T-helper 1 cell treated with Interleukin-12 subunit alpha and Interleukin-12 subunit beta and Interleukin-4 antibody, amounts not matched to agents 30 μg/mL and 1 μg/mL, for 36 hours (primary cell): ENCODE data around the gene SUN1.

Source experiments
- H3K27ac Mint-ChIP-seq: one replicate; pipeline ENCODE4 v1.8.0; 2021; ENCODE audit warnings: mild to moderate bottlenecking, mixed read lengths
- H3K27me3 Mint-ChIP-seq: one replicate; pipeline ENCODE4 v1.8.0; 2021; ENCODE audit warnings: low read depth, mixed read lengths
- H3K36me3 Mint-ChIP-seq: one replicate; pipeline ENCODE4 v1.8.0; 2021; ENCODE audit warnings: low read depth, mixed read lengths
- H3K4me1 Mint-ChIP-seq: one replicate; pipeline ENCODE4 v1.8.0; 2021; ENCODE audit warnings: low read depth, mixed read lengths
- H3K4me3 Mint-ChIP-seq: one replicate; pipeline ENCODE4 v1.8.0; 2021; ENCODE audit warnings: mild to moderate bottlenecking, moderate library complexity, mixed read lengths
- H3K9me3 Mint-ChIP-seq: one replicate; pipeline ENCODE4 v1.8.0; 2021; ENCODE audit warnings: mixed read lengths

The SUN1 gene

GRCh38 chr7:879706-880105 is 47.4 kb downstream of the SUN1 start:
- no peaks in the 10 kb centered on the region for H3K27me3 Mint-ChIP-seq
- no peak overlapping the region for H3K4me3 Mint-ChIP-seq
- no peaks in the 10 kb centered on the region for H3K9me3 Mint-ChIP-seq
- H3K36me3 Mint-ChIP-seq: peaks cover 2% of the 10 kb centered on the region
- H3K4me1 Mint-ChIP-seq: peaks cover 10% of the 10 kb centered on the region
- H3K27ac Mint-ChIP-seq: no peak overlapping the region

GRCh38 chr7:880450-880849 is 48.2 kb downstream of the SUN1 start:
- Mint-ChIP-seq H3K27me3 (no peaks in the 10 kb centered on the region), H3K9me3 (no peaks in the 10 kb centered on the region), H3K36me3 (peaks cover 2% of the 10 kb centered on the region), H3K27ac (no peak overlapping the region), H3K4me3 (no peak overlapping the region), H3K4me1 (peaks cover 7% of the 10 kb centered on the region)

- no peaks in the 10 kb centered on the region for H3K27me3 Mint-ChIP-seq
- no peaks in the 10 kb centered on the region for H3K9me3 Mint-ChIP-seq
- H3K4me1 Mint-ChIP-seq: peaks cover 7% of the 10 kb centered on the region
- no peak overlapping the region for H3K27ac Mint-ChIP-seq
- H3K36me3 Mint-ChIP-seq: peaks cover 2% of the 10 kb centered on the region
- no peak overlapping the region for H3K4me3 Mint-ChIP-seq
Observed at GRCh38 chr7:881441-882234, 49.4 kb downstream of the SUN1 start.

- no peak overlapping the region for H3K27ac Mint-ChIP-seq
- H3K4me1 Mint-ChIP-seq: peaks cover 7% of the 10 kb centered on the region
- no peak overlapping the region for H3K4me3 Mint-ChIP-seq
- no peaks in the 10 kb centered on the region for H3K36me3 Mint-ChIP-seq
- no peaks in the 10 kb centered on the region for H3K9me3 Mint-ChIP-seq
- H3K27me3 Mint-ChIP-seq: no peaks in the 10 kb centered on the region
Observed at GRCh38 chr7:882336-883035, 50.2 kb downstream of the SUN1 start.

GRCh38 chr7:883055-884021 is 51.1 kb downstream of the SUN1 start:
- H3K27ac Mint-ChIP-seq: no peak overlapping the region
- H3K4me3 Mint-ChIP-seq: no peak overlapping the region
- H3K27me3 Mint-ChIP-seq: no peaks in the 10 kb centered on the region
- H3K4me1 Mint-ChIP-seq: peaks cover 4% of the 10 kb centered on the region
- H3K9me3 Mint-ChIP-seq: no peaks in the 10 kb centered on the region
- peaks cover 3% of the 10 kb centered on the region for H3K36me3 Mint-ChIP-seq

GRCh38 chr7:884191-885003 is 52.1 kb downstream of the SUN1 start:
- no peaks in the 10 kb centered on the region for H3K9me3 Mint-ChIP-seq
- no peaks in the 10 kb centered on the region for H3K4me1 Mint-ChIP-seq
- no peak overlapping the region for H3K4me3 Mint-ChIP-seq
- no peak overlapping the region for H3K27ac Mint-ChIP-seq
- H3K27me3 Mint-ChIP-seq: no peaks in the 10 kb centered on the region
- H3K36me3 Mint-ChIP-seq: peaks cover 6% of the 10 kb centered on the region

GRCh38 chr7:885261-885892 is 53.1 kb downstream of the SUN1 start:
- H3K4me1 Mint-ChIP-seq: no peaks in the 10 kb centered on the region
- H3K4me3 Mint-ChIP-seq: no peak overlapping the region
- H3K9me3 Mint-ChIP-seq: no peaks in the 10 kb centered on the region
- H3K27me3 Mint-ChIP-seq: no peaks in the 10 kb centered on the region
- no peak overlapping the region for H3K27ac Mint-ChIP-seq
- H3K36me3 Mint-ChIP-seq: peaks cover 7% of the 10 kb centered on the region

- H3K4me1 Mint-ChIP-seq: no peaks in the 10 kb centered on the region
- H3K27me3 Mint-ChIP-seq: no peaks in the 10 kb centered on the region
- H3K9me3 Mint-ChIP-seq: no peaks in the 10 kb centered on the region
- H3K4me3 Mint-ChIP-seq: no peak overlapping the region
- peaks cover 12% of the 10 kb centered on the region for H3K36me3 Mint-ChIP-seq
- no peak overlapping the region for H3K27ac Mint-ChIP-seq
Observed at GRCh38 chr7:885893-886625, 53.8 kb downstream of the SUN1 start.

GRCh38 chr7:886626-887487 is 54.6 kb downstream of the SUN1 start:
- no peaks in the 10 kb centered on the region for H3K27me3 Mint-ChIP-seq
- H3K9me3 Mint-ChIP-seq: no peaks in the 10 kb centered on the region
- peaks cover 12% of the 10 kb centered on the region for H3K36me3 Mint-ChIP-seq
- H3K4me1 Mint-ChIP-seq: no peaks in the 10 kb centered on the region
- no peak overlapping the region for H3K27ac Mint-ChIP-seq
- H3K4me3 Mint-ChIP-seq: no peak overlapping the region

- Mint-ChIP-seq H3K36me3 (peaks cover 14% of the 10 kb centered on the region), H3K4me3 (no peak overlapping the region)
Observed at GRCh38 chr7:887488-887820, 55.2 kb downstream of the SUN1 start.

GRCh38 chr7:888081-889024 is 56.1 kb downstream of the SUN1 start:
- Mint-ChIP-seq H3K27ac (no peak overlapping the region), H3K4me3 (no peak overlapping the region), H3K4me1 (peaks cover 2% of the 10 kb centered on the region), H3K9me3 (no peaks in the 10 kb centered on the region), H3K27me3 (no peaks in the 10 kb centered on the region), H3K36me3 (peaks cover 22% of the 10 kb centered on the region)

More at GRCh38 chr7:887488-887820, 55.2 kb downstream of the SUN1 start:
- no peaks in the 10 kb centered on the region for H3K9me3 Mint-ChIP-seq
- no peak overlapping the region for H3K27ac Mint-ChIP-seq
- no peaks in the 10 kb centered on the region for H3K4me1 Mint-ChIP-seq
- no peaks in the 10 kb centered on the region for H3K27me3 Mint-ChIP-seq

- no peak overlapping the region for H3K4me3 Mint-ChIP-seq
- H3K4me1 Mint-ChIP-seq: peaks cover 2% of the 10 kb centered on the region
- H3K36me3 Mint-ChIP-seq: peaks cover 24% of the 10 kb centered on the region
- no peaks in the 10 kb centered on the region for H3K27me3 Mint-ChIP-seq
- no peak overlapping the region for H3K27ac Mint-ChIP-seq
- H3K9me3 Mint-ChIP-seq: no peaks in the 10 kb centered on the region
Observed at GRCh38 chr7:889025-889390, 56.7 kb downstream of the SUN1 start.
